Measurements from ENCODE around the gene ITPR3. TPM values are rescaled to one million over a fixed set of nuclear protein-coding genes. Genes with fewer than 3 reads are reported as not detected.

Gene ITPR3
- total RNA-seq, 3 donors from 2014 or later (not counting 1 experiment from before 2014, with no cell fraction given) = 45.5 to 66.7 (median 46.0) TPM

DNA sequence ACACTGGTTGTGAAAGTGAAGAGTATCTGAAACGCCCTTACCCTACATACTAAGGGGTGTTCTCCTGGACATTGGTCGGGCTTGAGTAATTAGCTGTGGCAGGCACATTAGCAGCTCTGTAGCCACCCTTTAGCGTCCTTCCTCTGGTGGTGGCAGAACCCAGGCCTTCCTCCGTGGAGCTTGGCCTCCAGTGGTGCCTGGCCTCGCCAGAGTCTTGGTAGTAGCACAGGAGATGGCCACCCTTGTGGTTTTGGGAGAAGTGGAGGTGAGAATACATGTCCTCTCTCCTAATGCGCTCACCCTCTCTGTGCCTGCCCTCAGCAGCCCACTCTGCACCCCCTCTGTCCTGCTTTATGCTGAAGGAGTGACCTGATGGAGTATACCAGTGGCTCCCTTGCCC is 107.9 kb downstream of the ITPR3 start:
- no peak for ATAC-seq
- H3K4me1 Mint-ChIP-seq = no peaks in the 10 kb centered on the region
- peaks cover 0 to 8% of the 10 kb centered on the region in 2 donors for H3K27me3 Mint-ChIP-seq (ENCODE audit: low read depth in 2 of 2)
- Histone ChIP-seq H3K9me3 (ENCODE audit: control insufficient read depth, insufficient read depth, low read length) (no peaks in the 10 kb centered on the region), H3K4me3 (ENCODE audit: low read length) (no peak overlapping the region), H3K27ac (ENCODE audit: low read length) (no peak overlapping the region), H3K36me3 (ENCODE audit: control insufficient read depth, insufficient read depth, low read length) (no peaks in the 10 kb centered on the region), H3K27me3 (ENCODE audit: control insufficient read depth, insufficient read depth, low read length) (no peaks in the 10 kb centered on the region), H3K4me1 (ENCODE audit: control insufficient read depth, insufficient read depth, low read length) (no peaks in the 10 kb centered on the region)
- 80% methylated on average over 5 of the region's 6 CpGs for WGBS (ENCODE audit: insufficient coverage)
- TF ChIP-seq, protein P1, sequence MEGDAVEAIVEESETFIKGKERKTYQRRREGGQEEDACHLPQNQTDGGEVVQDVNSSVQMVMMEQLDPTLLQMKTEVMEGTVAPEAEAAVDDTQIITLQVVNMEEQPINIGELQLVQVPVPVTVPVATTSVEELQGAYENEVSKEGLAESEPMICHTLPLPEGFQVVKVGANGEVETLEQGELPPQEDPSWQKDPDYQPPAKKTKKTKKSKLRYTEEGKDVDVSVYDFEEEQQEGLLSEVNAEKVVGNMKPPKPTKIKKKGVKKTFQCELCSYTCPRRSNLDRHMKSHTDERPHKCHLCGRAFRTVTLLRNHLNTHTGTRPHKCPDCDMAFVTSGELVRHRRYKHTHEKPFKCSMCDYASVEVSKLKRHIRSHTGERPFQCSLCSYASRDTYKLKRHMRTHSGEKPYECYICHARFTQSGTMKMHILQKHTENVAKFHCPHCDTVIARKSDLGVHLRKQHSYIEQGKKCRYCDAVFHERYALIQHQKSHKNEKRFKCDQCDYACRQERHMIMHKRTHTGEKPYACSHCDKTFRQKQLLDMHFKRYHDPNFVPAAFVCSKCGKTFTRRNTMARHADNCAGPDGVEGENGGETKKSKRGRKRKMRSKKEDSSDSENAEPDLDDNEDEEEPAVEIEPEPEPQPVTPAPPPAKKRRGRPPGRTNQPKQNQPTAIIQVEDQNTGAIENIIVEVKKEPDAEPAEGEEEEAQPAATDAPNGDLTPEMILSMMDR (IDR thresholded peaks at IDR 0.05) = no peak
- no peak overlapping the region for H3K27ac Mint-ChIP-seq
- no peak overlapping the region for H3K4me3 Mint-ChIP-seq
- no peaks in the 10 kb centered on the region for H3K9me3 Mint-ChIP-seq
- H3K36me3 Mint-ChIP-seq = no peaks in the 10 kb centered on the region
- DNase-seq = no peak
- intact Hi-C loops (cut with micrococcal nuclease) = no loop called here

DNA sequence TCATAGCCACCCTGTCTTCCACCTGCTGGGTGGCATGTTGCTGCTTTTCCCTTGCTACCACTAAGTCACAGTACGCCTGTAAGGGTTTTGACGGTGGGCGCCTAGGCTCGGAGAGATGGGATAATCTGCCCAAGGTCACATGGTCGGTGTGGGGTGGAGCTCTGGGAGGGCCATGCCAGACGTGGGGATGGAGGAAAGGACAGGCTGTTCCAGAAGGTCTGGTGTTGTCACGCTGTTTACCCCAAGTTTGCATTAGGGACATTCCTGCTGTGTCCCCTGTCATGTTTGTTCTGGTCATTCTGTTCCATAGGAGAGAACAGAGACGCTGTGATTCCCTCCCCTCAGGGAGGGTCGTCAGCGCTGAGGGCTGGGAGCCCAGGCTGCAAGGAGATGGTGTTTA is 109.5 kb downstream of the ITPR3 start:
- H3K9me3 Mint-ChIP-seq = no peaks in the 10 kb centered on the region
- Histone ChIP-seq H3K36me3 (ENCODE audit: control insufficient read depth, insufficient read depth, low read length) (no peaks in the 10 kb centered on the region), H3K9me3 (ENCODE audit: control insufficient read depth, insufficient read depth, low read length) (no peaks in the 10 kb centered on the region), H3K4me1 (ENCODE audit: control insufficient read depth, insufficient read depth, low read length) (no peaks in the 10 kb centered on the region), H3K4me3 (ENCODE audit: low read length) (no peak overlapping the region), H3K27me3 (ENCODE audit: control insufficient read depth, insufficient read depth, low read length) (no peaks in the 10 kb centered on the region), H3K27ac (ENCODE audit: low read length) (no peak overlapping the region)
- no peaks in the 10 kb centered on the region for H3K4me1 Mint-ChIP-seq
- TF ChIP-seq, protein P1 (IDR thresholded peaks at IDR 0.05) = no peak
- H3K27me3 Mint-ChIP-seq (ENCODE audit: low read depth in 2 of 2) = no peaks in the 10 kb centered on the region
- ATAC-seq = no peak
- no peak for DNase-seq
- intact Hi-C loops (cut with micrococcal nuclease) = no loop called here
- no peaks in the 10 kb centered on the region for H3K36me3 Mint-ChIP-seq
- H3K4me3 Mint-ChIP-seq = no peak overlapping the region
- 88% methylated on average over 10 of the region's 10 CpGs for WGBS (ENCODE audit: insufficient coverage)
- no peak overlapping the region for H3K27ac Mint-ChIP-seq

DNA sequence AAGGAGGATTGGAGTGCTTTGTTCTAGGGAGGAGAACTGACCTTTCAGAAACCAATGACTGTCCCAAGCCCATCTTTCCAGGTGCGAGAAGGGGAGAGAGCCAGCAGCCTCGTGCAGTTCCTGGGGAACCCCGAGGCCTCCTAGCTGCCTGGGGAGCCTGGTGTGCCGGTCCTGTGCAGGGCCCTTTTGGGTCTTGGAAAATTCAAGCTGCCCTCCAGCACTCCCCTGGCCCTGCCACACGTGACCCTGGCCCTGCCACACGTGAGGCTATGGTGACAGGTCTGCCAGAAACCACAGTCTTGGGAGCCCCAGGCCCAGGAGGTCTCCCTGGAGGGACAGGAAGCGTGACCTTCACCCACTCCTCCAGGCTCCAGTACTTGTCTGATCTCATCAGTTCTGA is 109.9 kb downstream of the ITPR3 start:
- intact Hi-C loops (cut with micrococcal nuclease) = no loop called here
- no peaks in the 10 kb centered on the region for H3K4me1 ChIP-seq (ENCODE audit: control insufficient read depth, insufficient read depth, low read length)
- Mint-ChIP-seq H3K4me3 (no peak overlapping the region), H3K4me1 (no peaks in the 10 kb centered on the region), H3K27me3 (ENCODE audit: low read depth in 2 of 2) (no peaks in the 10 kb centered on the region), H3K27ac (no peak overlapping the region), H3K36me3 (no peaks in the 10 kb centered on the region), H3K9me3 (no peaks in the 10 kb centered on the region)
- DNase-seq (no peak), ATAC-seq (no peak)
- H3K36me3 ChIP-seq (ENCODE audit: control insufficient read depth, insufficient read depth, low read length) = no peaks in the 10 kb centered on the region
- H3K27ac ChIP-seq (ENCODE audit: low read length) = no peak overlapping the region
- no peaks in the 10 kb centered on the region for H3K27me3 ChIP-seq (ENCODE audit: control insufficient read depth, insufficient read depth, low read length)
- TF ChIP-seq, protein P1 (IDR thresholded peaks at IDR 0.05) = no peak
- WGBS (ENCODE audit: insufficient coverage) = 82% methylated on average over 6 of the region's 7 CpGs
- H3K4me3 ChIP-seq (ENCODE audit: low read length) = no peak overlapping the region
- no peaks in the 10 kb centered on the region for H3K9me3 ChIP-seq (ENCODE audit: control insufficient read depth, insufficient read depth, low read length)

DNA sequence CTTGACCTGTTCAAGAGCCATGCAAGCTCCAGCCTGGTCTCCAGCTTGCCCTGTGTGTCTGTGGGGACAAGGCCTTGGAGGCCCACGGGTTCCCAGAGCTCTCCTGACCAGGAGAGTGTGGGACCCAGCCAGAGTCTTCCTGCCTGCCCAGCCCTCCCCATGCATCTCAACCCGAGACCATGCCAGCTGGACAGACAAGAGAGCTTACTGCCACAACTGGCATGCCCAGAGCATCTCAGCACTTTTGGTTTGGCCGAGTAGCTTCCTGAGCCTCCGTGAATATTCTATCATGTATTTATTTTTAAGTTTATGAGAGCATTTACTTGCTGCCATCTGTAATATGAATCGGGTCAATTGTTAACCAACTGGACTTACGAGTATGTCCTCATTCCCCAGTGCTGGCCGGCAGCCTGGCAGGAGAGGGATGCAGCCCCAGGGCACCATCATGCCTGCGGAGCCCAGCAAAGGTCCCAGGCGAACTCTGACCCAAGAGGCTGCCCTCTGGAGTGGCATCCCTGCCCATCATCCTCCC is 110.7 kb downstream of the ITPR3 start:
- Histone ChIP-seq H3K36me3 (ENCODE audit: control insufficient read depth, insufficient read depth, low read length) (no peaks in the 10 kb centered on the region), H3K27ac (ENCODE audit: low read length) (no peak overlapping the region), H3K27me3 (ENCODE audit: control insufficient read depth, insufficient read depth, low read length) (no peaks in the 10 kb centered on the region), H3K9me3 (ENCODE audit: control insufficient read depth, insufficient read depth, low read length) (no peaks in the 10 kb centered on the region), H3K4me3 (ENCODE audit: low read length) (no peak overlapping the region), H3K4me1 (ENCODE audit: control insufficient read depth, insufficient read depth, low read length) (no peaks in the 10 kb centered on the region)
- TF ChIP-seq, protein P1 (IDR thresholded peaks at IDR 0.05) = no peak
- no peaks in the 10 kb centered on the region for H3K36me3 Mint-ChIP-seq
- no peaks in the 10 kb centered on the region for H3K4me1 Mint-ChIP-seq
- ATAC-seq (no peak), DNase-seq (no peak)
- H3K27ac Mint-ChIP-seq = no peak overlapping the region
- H3K4me3 Mint-ChIP-seq = no peak overlapping the region
- WGBS (ENCODE audit: insufficient coverage) = 86% methylated on average over 9 of the region's 9 CpGs
- H3K27me3 Mint-ChIP-seq (ENCODE audit: low read depth in 2 of 2) = no peaks in the 10 kb centered on the region
- H3K9me3 Mint-ChIP-seq = no peaks in the 10 kb centered on the region
- intact Hi-C loops (cut with micrococcal nuclease) = no loop called here

Data from natural killer cell (primary cell).